H7 (cell line): Measurements from ENCODE around the gene SERHL2. TPM values are rescaled to one million over a fixed set of nuclear protein-coding genes. Genes with fewer than 3 reads are reported as not detected.
A peak's percentile ranks its signal among the peaks of the same experiment; 100 is the strongest.
"Not testable (repeated sequence)": the region's sequence is repeated elsewhere in the genome, so short reads cannot be mapped to it uniquely, and the experiment has no call there.

ENCODE experiments used
- DNase-seq: peaks from one replicate; pipeline ENCODE4 v3.0.0; 2012
- H3K27me3 ChIP-seq: 2 replicates; pipeline ENCODE4 v1.6.0; 2011; ENCODE audit warnings: mild to moderate bottlenecking, low read length; ENCODE audit not compliant: control insufficient read depth, insufficient read depth
- H3K36me3 ChIP-seq: replicated peaks from 2 replicates; pipeline ENCODE4 v1.5.1; 2011; ENCODE audit warnings: low read length; ENCODE audit not compliant: control insufficient read depth, insufficient read depth
- H3K4me3 ChIP-seq: 2 replicates; pipeline ENCODE4 v1.5.1; 2011; ENCODE audit warnings: low read depth, mild to moderate bottlenecking, control low read depth, low read length, moderate library complexity; ENCODE audit not compliant: insufficient read depth
- total RNA-seq: library from RNA; depleted of rRNA; stranded (reverse); fragments of >200 nt; shearing (Covaris generic); gene quantifications from 2 replicates; pipeline ENCODE4 v1.2.3, GENCODE V29; 2014

Gene SERHL2
- total RNA-seq, 1 experiment from 2014 or later, result 7.5 TPM

DNA sequence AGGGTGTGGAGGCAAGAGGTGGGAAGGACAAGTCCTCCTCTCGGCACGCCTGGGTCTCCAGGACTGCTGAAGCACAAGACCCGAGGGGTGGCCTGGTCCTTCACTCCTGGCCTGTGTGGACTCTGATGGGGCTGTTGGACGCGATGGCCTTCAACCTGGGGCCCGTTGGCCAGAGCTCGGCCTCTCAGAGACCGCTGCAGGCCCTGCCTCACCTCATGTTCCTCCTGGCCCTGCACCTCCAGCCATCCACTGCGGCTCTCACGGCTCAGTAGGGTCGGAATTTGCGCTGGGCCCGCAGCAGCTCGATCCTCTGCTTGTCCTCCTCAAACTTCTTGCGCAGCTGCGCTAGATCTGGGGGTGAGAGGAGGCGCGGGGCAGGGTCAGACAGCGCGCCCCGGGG lies 20.7 kb downstream of the SERHL2 start:
- not testable (repeated sequence) for DNase-seq, H3K27me3 ChIP-seq
- H3K36me3 ChIP-seq, result peaks cover 17% of the 10 kb centered on the region

DNA sequence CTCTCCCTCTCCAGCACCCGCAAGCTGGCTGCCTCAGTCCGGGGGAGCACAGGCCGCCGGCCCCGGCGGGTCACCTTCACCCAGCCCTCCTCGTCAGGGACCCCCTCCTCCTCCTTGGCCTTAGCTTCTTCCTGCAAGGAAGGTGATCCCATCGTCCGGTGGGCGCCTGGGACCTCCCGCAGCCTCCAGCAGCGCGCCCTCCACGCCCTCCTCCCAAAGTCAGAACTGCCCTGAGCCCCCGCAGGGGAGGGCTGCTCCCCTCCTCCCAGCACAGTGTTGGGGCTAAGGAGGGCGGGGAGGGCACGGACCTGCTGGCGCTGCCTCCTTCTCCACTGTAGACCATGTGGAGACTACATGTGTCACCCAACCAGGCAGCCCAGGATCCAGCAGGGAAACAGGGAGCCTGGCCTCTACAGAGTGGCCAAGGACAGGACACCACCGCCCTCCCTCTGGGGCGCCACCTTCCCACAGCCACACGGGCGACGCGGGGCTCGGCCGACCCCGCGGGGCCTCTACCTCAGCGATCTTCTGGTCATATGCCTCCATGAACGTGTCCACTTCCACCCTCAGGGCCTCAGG lies 22.3 kb downstream of the SERHL2 start:
- peaks cover 18% of the 10 kb centered on the region for H3K36me3 ChIP-seq
- DNase-seq, H3K4me3 ChIP-seq, H3K27me3 ChIP-seq: not testable (repeated sequence)

More for the DNA sequence above, 20.7 kb downstream of the SERHL2 start:
- H3K4me3 ChIP-seq, result not testable (repeated sequence)

DNA sequence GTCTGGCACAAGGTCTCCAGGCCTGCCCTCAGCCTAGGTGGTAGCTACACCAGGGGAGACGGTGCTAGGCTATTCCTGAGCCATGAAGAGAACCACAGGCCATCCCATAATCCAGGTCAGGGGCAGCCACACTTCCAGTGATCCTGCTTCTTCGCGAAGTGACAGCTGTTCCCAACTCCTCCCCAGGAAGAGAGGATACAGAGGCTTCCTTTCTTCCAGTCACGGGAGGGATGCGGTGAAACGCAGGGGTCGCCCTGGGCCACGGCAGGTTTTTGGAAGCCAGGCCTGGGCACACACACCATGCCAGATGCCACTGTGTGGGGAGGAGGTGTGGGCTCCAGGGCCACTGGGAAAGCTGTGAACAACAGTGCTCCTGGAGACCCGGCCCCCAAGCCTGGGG lies 23.4 kb downstream of the SERHL2 start:
- H3K27me3 ChIP-seq, DNase-seq, H3K4me3 ChIP-seq: not testable (repeated sequence)
- H3K36me3 ChIP-seq, result peaks cover 18% of the 10 kb centered on the region

DNA sequence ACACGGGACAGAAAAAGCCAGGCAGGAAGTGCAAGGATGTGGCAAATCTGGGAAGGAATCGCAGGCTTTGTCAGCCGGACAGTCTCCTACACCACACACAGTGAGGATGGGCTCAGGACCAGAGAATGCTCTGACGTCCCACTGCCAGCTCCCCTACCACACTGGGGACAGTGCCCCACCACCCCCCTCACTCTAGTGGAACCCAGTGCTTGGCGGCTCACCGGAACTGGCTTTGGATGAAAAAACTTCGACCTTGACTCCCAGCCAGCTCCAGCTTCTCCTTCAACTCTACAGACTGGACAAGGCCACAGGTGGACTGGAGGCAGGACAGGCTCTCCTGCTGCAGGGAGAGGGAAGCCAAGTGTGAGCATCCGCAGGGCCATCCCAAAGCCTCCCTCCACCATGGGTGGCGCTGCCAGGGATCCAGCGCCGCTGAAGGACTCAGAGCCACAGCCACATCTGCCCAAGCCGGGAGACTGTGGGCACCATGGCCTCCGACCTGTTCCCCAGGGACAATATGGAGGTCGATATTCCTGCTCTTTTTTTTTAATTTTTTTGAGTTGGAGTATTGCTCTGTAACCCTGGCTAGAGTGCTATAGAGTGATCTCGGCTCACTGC lies 24.0 kb downstream of the SERHL2 start:
- peaks cover 18% of the 10 kb centered on the region for H3K36me3 ChIP-seq
- DNase-seq, result no peak
- no peaks in the 10 kb centered on the region for H3K27me3 ChIP-seq
- no peak overlapping the region for H3K4me3 ChIP-seq

DNA sequence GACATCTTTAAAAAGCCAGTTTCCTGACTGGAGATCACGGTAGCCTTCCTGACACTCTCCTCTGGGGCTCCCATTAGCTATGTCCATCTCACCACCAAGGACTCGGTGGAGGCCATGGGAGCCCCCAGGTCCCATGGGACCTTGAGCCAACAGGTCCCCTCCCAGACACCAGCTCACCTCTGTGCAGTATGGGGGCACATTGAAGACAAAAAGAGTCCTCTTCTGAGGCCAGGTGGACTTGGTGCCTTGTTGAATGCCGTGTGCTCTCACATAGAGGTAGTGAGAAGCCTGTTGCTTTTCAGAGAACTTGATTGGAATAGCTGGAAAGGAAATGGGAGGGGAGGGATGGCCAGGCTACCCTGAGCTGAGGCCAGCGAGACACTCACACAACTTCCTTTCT lies 26.3 kb downstream of the SERHL2 start:
- H3K27me3 ChIP-seq, H3K4me3 ChIP-seq, DNase-seq: not testable (repeated sequence)
- H3K36me3 ChIP-seq, result peaks cover 26% of the 10 kb centered on the region

DNA sequence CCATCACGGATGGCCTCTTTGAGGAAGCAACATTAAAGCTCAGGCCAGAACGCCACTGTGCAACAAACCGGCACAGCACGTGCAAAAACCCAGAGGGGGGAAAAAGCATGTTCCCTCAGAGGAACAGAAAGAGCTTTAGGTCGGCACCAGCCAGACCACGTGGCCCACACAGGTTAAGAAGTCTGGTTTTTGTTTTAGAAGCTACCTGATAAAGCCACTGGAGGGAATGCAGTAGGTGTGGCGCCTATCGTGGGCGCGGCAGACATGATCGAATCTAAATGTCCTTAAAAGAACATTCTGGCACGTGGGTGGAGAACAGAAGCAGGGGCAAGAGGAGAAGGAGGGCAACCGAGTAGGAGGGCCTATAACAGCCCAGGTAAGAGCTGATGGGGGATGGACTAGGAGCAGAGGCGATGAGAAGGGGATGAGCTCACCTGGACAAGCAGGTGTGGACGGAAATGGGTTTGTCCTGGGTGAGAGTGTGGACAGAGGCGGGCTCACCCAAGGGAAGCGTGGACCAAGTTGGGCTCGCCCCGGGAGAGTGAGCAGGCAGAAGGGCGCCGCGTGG lies 27.5 kb downstream of the SERHL2 start:
- Histone ChIP-seq H3K36me3 (peaks cover 36% of the 10 kb centered on the region), H3K4me3 (peak overlapping the region; percentile 84)
- not testable (repeated sequence) for DNase-seq, H3K27me3 ChIP-seq

DNA sequence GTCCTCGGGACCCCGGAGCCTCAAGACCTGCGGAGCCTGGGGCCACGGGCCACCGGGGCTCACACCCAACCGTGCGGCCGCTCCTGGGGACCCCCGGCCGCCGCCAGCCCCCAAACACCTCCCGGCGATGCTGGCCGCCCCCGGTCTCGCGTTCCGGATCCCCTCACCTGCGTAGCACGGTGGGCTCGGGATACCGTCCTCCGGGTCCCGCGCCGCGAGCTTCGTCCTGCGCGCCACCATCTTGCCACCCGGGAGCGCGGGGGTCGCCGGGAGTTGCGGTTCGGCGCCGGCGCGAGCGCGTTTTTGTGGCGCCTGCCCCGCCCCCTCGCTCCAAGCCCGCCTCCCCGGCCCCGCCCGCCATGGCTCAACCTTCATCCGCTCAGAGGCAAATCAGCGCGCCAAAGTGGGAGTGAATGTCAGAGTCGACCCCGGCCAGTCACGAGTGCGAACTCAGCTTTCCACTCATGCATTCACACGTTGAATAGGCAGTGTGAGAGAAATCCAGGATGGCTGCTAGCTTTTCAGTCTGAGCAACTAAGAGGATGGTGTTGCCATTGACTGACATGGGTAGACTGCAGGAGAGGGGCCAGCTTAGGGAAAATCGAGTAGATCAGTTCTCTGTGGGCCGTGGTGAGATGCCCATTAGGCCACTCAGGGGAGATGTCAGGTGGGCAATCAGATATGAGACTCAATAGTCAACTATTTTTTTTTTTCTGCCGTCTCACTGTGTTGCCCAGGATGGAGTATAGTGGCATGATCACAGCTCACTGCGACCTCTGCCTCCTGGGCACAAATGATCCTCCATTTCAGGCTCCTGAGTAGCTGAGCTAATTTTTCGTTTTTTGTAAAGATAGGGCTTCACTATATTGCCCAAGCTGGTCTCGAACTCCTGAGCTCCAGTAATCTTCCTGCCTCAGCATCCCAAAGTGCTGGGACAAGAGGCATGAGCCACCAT lies 28.3 kb downstream of the SERHL2 start:
- H3K4me3 ChIP-seq, result peak overlapping the region; percentile 84
- H3K27me3 ChIP-seq, result no peaks in the 10 kb centered on the region
- DNase-seq, result peak; percentile 94
- peaks cover 38% of the 10 kb centered on the region for H3K36me3 ChIP-seq

DNA sequence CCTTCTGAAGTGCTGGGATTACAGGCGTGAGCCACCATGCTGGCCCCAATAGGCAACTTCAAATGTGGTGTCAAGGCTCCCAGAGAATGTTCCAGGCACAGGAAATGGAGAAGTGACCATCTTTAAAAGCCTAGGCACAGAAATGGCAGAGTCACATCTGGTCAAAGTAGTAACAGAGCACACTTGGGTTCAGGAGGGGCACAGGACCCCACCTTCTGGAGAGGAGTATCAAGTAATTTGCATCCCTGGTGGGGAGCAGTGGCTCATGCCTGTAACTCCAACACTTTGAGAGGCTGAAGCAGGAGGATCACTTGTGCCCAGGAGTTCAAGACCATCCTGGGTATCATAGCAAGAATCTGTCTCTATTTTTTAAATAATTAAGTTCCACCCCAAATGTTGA lies 29.2 kb downstream of the SERHL2 start:
- peaks cover 39% of the 10 kb centered on the region for H3K36me3 ChIP-seq
- H3K27me3 ChIP-seq, result no peaks in the 10 kb centered on the region
- DNase-seq, result no peak
- no peak overlapping the region for H3K4me3 ChIP-seq

DNA sequence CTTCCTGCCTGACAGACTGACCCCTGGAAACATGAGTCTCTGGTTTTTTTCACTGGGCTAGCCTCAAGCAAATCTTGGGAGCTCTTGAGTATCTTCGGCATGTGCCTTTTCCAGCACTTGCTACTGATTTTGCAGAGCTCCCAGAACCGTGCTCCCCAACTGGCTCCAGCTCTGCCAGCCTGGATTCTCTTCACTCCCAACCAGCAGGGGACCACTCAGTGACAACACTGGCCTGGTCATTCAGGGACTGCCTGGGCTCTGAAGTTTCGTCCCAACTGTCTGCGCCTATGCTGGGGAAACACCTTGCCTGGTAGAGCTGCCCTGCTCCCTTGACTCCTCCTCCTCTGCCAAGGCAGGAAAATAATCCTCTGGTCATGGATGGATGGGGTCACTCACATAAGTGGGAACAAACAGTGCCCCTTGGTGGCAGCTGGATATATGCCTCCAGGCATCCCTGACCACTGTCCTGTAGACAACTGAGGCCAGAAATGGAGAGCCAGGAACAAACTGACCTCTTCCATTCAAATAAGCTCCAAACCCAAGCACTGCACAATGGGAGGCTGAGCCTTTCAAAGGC lies 30.7 kb downstream of the SERHL2 start:
- Histone ChIP-seq H3K4me3 (no peak overlapping the region), H3K36me3 (peaks cover 34% of the 10 kb centered on the region), H3K27me3 (no peaks in the 10 kb centered on the region)
- DNase-seq, result no peak

DNA sequence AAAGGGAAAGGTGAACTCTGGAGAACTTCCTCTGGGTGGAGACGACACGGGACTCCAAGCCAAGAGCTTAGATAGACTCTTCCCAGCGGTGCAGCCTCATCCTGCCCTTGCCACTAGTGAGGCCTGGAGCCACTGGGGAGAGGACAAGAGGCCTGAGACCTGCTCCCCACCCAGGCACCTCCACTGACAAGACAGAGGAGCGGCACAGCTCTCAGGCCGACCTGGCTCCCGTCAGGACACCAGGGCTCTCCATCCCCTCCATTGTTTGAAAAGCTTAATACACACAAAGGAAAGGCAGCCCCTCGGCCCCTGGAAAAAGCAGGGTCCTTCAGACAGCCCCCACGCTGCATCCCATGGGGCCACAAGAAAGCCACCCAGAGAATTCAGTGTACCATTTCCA lies 31.3 kb downstream of the SERHL2 start:
- Histone ChIP-seq H3K4me3 (no peak overlapping the region), H3K27me3 (no peaks in the 10 kb centered on the region), H3K36me3 (peaks cover 34% of the 10 kb centered on the region)
- no peak for DNase-seq

DNA sequence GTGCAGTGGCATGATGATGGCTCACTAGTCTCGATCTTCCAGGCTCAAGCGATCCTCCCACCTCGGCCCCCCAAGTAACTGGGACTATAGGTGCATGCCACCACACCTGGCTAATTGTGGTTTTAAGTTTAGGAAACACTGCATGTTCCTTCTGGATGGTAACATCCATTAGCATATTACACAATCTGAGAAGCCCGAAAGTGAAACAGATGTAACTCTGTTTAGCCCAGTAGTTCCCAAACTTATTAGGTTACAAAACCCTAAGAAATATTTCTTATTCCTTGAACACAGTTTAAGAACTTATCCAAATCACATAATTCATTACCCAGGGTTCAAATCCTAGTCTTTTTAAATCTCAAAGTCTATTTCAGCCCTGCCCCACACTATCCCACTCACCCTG lies 32.6 kb downstream of the SERHL2 start:
- no peak overlapping the region for H3K4me3 ChIP-seq
- DNase-seq, result no peak
- H3K27me3 ChIP-seq, result no peaks in the 10 kb centered on the region
- H3K36me3 ChIP-seq, result peaks cover 37% of the 10 kb centered on the region

DNA sequence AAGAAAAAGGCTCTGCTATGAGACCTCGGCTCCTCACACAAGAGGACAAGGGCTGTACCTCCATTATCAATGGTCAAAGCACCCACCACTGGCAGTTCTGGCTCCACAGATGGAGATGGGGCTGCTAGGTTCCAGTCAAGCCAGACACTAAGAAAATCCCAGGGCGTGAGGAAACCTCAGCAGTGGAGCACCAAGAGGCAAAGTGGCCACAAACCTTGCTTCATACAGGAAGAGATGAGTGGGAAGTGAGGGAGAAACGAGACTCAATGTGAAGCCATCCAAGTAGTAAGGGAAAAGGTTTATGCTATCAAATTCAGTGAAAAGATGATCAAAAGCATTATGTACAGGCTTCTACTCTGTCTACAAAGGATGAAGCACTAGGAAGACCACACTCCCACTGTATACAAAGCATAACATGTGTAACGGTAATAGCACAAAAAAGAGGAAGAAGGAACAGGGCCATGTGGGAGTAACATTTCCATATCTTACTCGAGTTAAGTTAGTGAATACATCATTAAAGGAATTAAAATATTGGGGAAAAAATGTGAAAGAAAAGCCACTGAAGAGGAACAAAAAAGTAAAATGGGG lies 33.9 kb downstream of the SERHL2 start:
- peaks cover 44% of the 10 kb centered on the region for H3K36me3 ChIP-seq
- no peak for DNase-seq
- H3K27me3 ChIP-seq, result no peaks in the 10 kb centered on the region
- H3K4me3 ChIP-seq, result no peak overlapping the region

DNA sequence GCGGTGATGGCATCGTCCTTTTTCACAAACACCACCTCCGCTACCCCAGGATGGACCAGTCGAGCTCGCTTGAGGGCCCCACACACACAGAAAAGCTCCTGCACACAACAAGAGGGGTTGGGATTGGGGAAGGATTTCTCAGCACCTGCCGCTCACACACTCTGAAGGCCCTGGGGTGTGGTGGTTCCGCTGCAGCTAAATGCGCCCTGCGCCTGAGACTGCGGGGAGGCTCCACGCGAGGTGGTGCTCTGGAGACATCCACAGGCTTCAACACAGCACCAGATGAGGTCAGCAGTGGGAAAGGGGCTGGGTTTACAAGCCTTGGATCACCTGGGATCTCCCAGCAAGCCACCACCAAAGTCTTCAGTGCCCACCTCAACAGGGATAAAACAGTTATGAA lies 38.2 kb downstream of the SERHL2 start:
- no peak overlapping the region for H3K4me3 ChIP-seq
- peaks cover 49% of the 10 kb centered on the region for H3K36me3 ChIP-seq
- H3K27me3 ChIP-seq, result no peaks in the 10 kb centered on the region
- DNase-seq, result no peak

DNA sequence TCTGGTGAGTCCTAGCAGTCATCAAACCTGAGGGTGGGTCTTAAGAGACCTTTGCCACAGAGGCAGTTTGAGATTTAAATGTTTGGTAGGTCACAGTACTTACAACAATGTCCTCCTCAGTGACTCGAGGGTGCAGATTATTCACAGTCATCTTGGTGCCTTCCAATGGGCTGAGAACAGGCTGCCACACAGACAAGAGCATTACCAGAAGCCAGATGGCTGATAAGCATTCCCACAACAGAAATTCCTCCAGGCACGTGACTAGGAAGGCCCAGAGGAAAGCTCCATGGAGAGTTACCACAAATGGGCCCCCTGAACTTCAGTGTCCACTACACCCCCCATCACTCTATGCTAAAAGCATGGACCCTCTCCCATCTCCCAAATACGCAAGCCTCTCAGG lies 41.7 kb downstream of the SERHL2 start:
- H3K36me3 ChIP-seq, result peaks cover 55% of the 10 kb centered on the region

More for the DNA sequence above, 41.7 kb downstream of the SERHL2 start:
- Histone ChIP-seq H3K27me3 (no peaks in the 10 kb centered on the region), H3K4me3 (no peak overlapping the region)
- no peak for DNase-seq
